GM10266 (cell line): ENCODE results near the gene AMER1.

Source experiments
- DNase-seq: peaks from one replicate; pipeline ENCODE4 v3.0.0; 2012; ENCODE audit errors: extremely low spot score
- CTCF ChIP-seq: IDR thresholded peaks from 2 replicates; pipeline ENCODE4 v1.5.1; 2012; ENCODE audit warnings: mild to moderate bottlenecking, low read depth; ENCODE audit not compliant: control insufficient read depth, insufficient read depth; ENCODE audit errors: missing control alignments

The AMER1 gene

GRCh38 chrX:64204701-64205440 lies 637 bp downstream of the AMER1 start:
- TF ChIP-seq CTCF = no peak
- DNase-seq = peak; percentile 26

- no peak for TF ChIP-seq CTCF
- no peak for DNase-seq
Observed at GRCh38 chrX:64204252-64204651, 1.3 kb downstream of the AMER1 start.

GRCh38 chrX:64202808-64203325 lies 2.6 kb downstream of the AMER1 start:
- no peak for TF ChIP-seq CTCF
- no peak for DNase-seq

- TF ChIP-seq CTCF = no peak
- DNase-seq = no peak
Observed at GRCh38 chrX:64198036-64198435, 7.5 kb downstream of the AMER1 start.

- no peak for DNase-seq
- TF ChIP-seq CTCF = no peak
Observed at GRCh38 chrX:64196606-64197005, 8.9 kb downstream of the AMER1 start.

GRCh38 chrX:64195862-64196261 lies 9.6 kb downstream of the AMER1 start:
- TF ChIP-seq CTCF = no peak
- DNase-seq = no peak

GRCh38 chrX:64192673-64193072 lies 12.8 kb downstream of the AMER1 start:
- no peak for TF ChIP-seq CTCF
- no peak for DNase-seq
